ENCODE measurements around the gene SGIP1.
A peak's percentile ranks its signal among the peaks of the same experiment; 100 is the strongest.
"Not testable (repeated sequence)": the region's sequence is repeated elsewhere in the genome, so short reads cannot be mapped to it uniquely, and the experiment has no call there.

The SGIP1 gene

DNA sequence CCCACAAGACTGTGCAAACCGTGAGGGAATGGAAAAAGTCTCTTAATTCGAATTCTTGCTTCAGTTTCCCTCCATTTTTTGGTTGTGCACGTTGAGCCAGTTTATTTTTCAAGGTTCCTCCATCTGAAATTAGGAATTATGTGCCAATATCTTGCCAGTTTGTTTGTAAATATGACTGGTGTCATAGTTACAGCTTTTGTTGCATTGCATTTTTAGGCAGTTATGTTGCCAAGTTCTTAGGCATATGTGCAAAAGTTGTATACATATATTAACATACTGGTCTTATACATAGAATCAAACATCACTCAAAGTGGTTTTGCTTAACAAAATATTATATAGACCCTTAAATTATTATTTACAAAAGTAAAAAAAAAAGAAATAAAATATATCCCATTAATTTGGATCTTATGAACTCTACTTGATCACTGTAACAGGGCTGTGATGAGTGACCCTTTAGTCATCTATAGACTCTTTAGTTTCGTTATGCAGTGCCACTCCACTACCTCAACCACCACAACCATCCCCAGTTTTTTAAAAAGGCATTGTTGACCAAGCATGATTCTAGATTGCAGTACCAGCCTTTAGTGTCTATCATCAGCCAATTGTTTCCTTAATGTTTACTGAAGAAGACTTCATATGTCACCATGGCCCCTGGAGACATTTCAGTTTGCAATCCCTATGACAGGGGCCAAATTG is 197.4 kb downstream of the SGIP1 start:
- no peak for DNase-seq (ENCODE audit: low spot score)

DNA sequence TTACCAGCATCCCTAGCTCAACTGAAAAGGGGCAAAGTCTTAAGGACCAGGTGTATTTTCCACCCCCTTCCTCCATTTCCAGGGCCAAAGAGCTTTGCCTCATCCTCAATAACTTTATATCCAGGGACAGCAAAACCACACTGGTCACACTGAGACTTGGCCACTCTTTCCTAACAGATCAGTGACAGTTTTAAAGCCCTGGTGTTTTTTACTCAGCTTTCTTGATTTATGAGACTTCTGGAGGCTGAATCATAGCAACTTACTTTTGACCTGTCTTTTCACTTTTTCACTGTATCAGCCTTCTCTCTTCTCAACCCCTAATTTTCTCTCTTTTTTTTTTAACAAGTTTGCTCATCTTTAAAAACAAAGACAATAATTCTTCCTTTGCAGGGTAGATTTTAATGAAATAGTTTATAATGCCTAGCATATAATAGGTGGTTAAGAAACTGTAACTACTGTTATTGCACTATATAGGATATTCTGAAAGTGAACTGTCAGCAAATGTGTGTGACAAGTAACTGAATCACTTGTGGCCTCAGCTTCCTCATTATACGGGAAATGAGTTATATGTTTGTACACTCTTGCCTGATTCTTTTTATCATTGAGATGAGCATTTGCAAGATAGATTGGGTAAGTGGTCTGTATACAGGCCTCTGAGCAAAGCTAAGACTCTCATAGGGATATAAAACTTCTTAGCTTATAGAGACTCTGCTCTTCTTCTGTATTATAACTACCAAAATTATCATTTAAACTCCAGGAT is 198.6 kb downstream of the SGIP1 start:
- DNase-seq (ENCODE audit: low spot score) = no peak

DNA sequence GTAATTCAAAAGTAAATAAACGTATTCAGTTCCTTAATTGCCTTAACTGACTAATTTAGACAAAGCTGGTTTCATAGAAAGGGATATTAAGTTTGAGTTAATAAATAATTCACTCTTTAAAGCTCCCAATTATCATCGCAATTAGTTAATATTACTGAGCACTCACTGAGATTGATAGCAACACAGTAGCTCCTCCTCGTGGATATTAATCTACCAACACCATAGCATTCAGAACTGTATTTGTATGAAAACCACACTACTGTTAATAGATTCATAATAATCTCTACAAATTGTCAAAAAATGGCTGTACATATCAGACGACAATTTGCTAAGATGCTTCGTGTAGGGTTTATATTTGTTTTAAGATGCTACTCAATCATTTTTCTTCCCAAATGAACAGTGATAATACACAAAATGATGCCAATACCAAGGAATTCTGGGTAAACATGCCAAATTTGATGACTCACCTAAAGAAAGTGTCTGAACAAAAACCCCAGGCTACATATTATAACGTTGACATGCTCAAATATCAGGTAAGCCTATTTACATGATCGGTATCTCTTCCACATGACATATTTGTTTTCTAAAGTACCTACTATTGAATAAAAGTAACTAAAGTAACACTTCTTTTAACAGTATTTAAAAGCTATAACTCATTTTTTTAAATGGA is 199.5 kb downstream of the SGIP1 start:
- no peak for DNase-seq (ENCODE audit: low spot score)

DNA sequence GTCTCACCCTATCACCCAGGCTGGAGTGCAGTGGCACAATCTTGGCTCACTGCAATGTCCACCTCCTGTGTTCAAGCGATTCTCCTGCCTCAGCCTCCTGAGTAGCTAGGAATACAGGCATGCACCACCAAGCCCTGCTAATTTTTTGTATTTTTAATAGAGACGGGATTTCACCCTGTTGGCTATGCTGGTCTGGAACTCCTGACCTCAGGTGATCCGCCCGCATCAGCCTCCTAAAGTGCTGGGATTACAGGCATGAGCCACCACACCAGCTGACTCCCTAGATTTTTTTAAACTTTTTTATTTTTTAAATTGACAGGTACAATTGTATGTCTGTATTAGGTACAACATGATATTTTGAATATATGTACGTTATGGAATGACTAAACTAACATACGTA is 200.6 kb downstream of the SGIP1 start:
- not testable (repeated sequence) for DNase-seq (ENCODE audit: low spot score)

DNA sequence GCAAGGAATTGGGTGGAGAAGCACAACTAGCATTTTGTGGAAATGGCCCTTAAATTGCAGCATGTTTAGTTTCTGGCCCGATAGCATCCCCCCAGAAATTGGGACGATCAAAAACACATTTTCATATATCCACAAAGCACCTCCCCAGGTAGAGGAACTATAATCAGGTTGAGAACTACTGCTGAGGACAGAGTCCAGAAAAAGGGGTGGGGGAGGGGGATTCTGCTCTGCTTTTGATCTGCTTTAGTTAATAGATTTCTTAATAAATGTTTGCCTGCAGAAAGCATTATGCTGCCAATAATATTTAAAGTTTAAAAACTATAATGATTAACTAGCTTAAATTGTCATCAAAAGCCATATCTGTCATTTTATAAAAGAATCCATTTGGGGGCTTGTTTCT is 203.9 kb downstream of the SGIP1 start:
- DNase-seq (ENCODE audit: low spot score) = no peak

DNA sequence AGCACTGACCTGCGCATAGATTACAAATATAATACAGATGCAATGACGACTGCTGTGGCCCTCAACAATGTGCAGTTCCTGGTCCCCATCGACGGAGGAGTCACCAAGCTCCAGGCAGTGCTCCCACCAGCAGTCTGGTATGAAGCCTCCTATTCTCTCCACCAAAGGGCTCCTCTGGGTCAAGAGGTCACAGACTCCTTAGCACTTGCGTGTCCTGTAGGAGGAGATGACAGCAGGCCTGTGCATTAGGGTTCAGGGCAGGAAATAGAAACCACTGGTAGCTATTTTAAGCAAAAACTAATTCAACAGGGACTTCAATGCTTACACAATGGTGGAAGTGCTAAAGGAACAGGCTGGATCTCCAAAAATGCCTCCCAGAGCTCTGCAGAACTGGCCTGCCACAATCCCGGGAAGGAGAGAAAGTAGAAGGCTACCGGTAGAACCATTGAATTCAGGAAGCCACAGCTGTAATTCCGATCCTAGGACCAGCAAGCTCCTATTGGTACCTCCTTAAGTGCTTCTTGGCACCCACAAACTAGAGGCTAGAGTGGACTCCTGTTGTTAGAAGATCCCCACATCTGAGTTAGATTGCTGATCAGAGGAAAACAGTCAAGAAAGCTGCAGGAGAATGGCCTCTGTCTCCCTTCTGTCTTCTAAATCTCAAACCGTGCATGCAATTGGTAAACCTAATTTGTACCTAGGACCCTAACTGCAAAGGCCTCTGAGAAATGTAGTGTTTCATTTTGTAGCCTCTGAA is 205.6 kb downstream of the SGIP1 start:
- DNase-seq (ENCODE audit: low spot score) = no peak

DNA sequence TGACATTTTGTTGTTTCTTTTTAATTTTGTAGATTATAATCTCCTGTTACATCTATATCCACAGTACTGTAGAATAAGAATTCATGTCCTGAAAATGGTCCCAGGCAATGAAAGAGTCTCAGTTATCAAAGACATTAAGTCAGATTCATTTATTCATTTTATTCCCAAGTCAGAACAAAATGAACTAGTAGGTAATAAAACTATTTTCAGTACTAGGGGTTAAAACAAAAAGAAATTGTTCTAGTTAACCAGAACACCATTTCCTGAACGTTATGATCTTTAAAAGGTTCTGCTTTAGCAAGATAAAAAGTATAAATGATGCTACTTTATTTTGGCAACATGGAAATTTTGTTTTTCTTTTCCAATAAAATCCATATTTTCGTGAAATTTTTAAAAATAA is 211.5 kb downstream of the SGIP1 start:
- no peak for DNase-seq (ENCODE audit: low spot score)

DNA sequence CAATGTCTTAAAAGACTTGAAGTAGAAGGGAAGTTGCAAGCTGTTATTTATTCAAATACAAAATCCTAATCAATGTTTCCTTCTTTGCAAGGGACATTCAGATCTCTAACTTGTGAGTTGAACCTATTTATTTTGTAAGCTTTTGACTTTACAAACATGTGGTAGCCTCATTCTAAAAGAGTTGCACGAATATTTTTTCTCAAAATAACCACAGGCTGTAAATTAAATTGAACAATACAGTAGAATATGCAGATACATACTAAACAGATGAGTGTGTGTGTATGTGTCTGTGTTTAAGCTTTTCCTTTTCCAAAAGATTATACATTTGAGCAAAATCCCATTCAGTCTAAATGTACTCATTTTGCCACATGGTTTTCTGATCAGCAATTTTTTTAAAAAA is 213.5 kb downstream of the SGIP1 start:
- DNase-seq (ENCODE audit: low spot score) = no peak

DNA sequence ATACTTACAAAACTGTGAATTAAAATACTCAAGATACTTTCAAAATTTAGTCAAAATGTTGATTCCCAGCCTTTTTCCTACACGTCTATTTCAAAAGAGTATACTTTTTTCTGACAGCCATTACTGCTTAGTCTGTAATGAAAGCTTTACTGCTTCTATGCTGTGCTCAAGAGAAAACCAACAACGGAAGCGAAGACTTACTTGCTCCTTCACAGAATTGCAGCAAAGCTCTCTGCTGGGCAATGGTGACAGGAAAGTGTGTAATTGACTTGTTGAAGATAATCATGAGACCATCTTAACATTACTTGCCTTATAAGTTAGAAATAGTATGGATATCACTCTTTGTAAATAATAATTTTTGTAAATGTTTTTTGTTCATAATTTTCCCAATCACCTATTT is 216.6 kb downstream of the SGIP1 start:
- no peak for DNase-seq (ENCODE audit: low spot score)

DNA sequence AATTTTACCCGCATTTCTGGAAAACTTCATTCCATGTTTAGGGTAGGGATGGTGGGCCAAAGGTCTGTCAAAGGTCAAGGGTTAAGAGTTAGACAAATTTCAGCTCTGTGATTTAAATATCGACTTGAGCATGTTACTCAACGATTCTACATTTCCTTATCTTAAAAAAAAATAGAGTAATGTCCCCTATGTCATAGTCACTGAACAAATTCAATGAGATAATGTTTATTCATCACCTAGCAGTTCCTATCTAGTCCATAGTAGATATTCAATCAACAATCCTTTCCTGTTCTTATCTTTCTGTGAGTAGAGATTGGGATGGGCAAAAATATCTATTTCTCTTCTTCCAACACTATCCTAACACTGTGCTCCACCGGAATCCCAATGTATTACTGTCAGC is 217.2 kb downstream of the SGIP1 start:
- DNase-seq (ENCODE audit: low spot score) = no peak

DNA sequence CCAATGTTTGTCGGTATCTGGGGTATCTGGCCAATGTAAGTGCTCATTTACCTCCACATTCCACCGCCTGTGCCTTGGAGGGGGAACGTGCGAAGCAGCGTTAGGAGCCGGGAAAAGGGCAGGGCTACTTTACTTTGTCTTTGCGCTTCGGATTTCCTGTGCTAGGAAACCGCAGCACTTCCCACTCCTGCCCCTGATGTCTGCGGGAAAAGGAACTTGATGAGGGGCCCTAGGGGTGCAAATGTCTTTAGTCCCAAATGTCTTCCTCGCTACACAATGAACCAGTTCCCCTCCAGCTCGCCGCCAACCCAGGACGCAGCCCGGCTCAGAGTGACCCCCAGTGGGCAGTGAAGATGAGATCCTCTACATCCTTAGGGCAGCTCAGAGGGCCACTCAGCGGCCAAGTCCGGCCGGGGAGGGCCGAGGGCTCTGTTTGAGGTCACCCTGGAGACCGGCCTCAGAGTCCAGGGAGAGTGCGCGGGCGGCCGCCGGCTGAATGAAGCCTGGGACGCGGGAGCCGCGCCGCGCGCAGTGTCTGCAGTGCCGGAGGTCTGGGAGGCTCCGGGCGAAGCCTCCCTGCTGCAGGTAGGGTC is 218.1 kb downstream of the SGIP1 start, which contains the start of gene DYNLT5:
Gene DYNLT5 (plus strand): TSS at position 460 of the 593 bp plus-strand sequence. CDS start 2,200 bp downstream, outside the sequence.
- peak; percentile 41 for DNase-seq (ENCODE audit: low spot score)

DNA sequence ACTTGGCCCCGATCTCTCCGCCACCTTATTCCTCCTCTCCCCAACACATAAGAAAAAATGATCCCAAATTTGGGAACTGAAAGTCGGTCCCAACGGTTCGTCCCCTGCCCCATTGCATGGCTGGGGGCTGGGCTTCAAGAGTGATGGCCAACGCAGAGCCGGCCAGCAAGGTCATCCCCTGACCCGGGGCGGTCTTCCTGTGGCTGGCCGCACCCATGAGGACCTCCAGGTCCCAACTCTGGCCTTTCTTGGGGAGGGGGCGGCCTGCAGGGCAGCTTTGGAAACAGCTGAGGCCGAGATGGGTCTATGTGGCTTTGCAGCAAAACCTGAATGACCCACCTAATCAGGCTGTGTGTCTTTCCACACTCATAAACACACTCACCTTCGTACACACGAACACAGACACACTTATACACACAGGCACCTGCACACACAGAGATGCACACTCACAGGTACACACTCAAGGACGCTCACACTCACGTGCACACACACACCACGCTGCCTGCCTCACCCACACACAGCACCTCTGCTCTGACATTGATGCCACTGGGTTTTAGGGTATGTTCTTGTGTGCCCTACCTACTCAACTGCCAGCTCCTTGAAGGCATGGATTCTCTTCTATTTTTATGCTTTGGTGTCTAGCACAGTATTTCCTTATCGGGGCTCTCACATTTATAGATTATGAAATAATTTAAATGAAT is 218.9 kb downstream of the SGIP1 start:
- no peak for DNase-seq (ENCODE audit: low spot score)

DNA sequence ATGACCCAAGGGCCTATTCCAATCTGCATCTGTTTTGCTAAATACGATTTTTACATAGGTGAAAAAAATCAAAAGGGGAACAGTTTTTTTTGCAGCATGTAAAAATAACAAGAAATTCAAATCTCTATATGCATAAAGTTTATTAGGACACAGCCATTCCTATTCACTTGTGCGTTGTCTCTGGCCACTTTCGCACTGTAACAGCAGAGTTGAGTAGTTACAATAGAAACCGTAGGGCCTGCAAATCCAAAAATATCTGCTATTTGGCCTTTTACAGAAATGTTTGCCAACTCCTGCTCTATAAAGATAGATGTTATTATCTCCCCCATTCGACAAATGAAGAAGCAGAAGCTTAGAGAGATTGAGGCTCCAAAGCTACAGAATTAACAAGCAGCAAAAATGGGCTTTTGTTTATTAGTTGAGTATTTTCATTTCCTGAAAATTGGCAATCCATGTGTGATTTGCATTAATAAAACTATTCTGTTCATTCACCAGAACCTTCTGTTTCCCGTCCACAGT is 223.8 kb downstream of the SGIP1 start:
- no peak for DNase-seq (ENCODE audit: low spot score)

DNA sequence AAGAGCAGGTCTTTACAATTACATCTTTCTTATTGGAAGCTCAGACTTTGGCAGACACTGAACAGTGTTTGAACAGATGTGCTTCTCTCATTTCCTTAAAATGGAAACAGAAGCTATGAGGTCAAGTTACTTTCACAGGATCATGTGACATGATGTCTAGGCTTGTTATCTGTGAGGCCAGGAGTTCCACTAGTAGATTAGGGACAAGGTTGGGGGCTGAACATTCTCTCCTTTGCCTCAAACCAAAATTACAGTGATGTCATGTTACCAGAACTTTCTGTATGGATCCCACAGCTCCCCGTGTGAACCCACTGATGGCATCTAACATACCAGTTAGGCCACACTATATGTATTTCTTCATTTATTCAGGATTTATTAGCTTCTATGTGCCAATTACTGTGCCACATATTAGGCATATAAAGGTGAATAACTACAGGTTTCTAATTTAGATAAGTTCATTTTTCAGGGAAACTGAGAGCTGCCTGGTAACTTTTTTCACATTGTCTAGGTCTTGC is 224.3 kb downstream of the SGIP1 start:
- DNase-seq (ENCODE audit: low spot score) = peak; percentile 63

DNA sequence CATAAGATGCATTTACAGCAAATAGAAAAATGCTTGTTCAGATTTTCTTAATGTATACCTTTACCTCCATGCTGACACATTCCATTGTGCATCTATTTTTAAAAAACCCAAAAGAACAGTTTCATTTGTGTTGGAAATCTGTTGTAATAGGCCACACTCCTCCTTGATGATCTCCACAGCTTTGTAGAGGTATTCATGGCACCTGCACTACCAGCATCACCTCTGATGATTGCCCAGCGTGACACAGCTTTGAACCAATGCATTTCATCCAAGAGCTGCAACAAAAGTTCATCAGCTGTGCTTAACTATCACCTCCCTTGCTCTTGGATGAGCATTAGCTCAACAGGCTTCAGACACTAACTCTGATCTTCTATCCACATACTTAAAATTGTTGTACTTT is 226.6 kb downstream of the SGIP1 start:
- no peak for DNase-seq (ENCODE audit: low spot score)

DNA sequence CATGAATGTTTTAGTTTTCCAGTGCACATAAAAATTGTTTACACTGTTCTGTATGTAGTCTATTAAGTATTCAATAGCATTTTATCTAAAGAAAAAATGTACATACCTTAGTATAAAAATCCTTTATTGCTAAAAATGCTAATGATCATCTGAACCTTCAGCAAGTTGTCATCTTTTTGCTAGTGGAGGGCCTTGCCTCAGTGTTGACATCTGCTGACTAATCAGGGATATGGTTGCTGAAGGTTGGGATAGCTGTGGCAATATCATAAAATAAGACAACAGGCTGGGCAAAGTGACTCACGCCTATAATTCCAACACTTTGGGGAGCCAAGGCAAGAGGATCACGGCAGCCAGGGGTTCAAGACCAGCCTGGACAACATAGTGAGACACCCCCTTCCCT is 227.3 kb downstream of the SGIP1 start:
- no peak for DNase-seq (ENCODE audit: low spot score)

DNA sequence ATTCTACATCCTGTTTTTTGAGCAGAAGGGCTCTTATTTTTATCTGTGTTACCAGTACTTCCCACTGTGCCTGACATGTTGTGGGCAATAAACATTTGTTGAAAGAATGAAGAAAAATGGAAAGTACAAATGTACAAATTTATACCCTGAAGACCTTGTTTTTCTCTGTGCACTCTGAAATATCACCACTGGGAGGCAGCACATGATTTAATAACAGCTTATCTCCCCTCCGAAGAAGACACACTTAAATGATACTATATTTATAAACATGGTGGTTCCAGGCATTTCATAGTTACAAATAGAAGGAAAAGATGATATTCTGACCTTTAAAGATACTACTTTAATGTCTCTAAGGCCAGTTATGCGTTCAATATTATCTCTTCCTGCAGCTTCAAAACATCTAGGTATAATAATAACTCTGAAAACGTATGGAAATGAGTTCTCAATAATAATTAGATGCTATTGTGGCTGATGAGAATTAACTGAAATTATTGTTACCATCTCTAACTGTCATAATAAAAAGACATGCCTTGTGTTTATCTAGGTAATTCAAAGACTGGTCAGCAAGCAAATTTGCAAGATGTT is 231.1 kb downstream of the SGIP1 start:
- DNase-seq (ENCODE audit: low spot score) = peak; percentile 73

DNA sequence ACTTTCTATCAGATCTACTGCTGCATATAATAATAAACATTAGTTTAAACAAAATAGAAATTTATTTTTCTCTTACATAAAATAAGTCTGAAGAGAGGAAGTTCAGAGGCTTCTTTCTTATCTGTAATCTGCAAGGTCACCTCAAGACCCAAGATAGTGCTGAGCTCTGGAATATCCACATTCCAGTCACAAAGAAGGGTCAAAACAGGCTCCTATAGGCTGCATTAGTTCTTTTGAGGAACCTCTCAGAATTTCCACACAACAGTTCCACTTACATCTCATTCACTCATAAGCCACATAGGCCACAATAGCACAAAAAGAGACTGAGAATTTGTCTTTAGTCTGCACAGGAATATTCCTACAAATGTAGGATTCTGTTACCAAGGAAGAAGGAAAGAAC is 233.7 kb downstream of the SGIP1 start:
- DNase-seq (ENCODE audit: low spot score) = no peak

DNA sequence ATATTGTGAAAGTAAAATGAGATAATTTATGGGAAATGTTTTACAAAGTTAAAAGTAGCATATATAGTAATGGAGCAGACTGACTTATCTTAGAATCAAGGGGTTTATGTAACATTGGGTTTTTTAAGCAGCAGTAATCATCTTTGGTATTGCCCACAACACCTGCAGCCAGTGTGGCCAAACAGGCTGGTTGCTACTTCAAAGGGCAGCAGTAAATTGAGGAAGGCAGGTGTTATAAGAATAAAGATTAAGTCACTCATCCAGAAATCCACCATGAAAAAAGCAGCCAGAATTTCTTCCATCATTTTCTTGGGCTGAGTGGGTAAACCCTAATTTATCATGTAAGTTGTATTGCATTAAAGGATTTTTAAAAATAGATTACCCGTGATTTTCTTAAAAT is 235.0 kb downstream of the SGIP1 start:
- no peak for DNase-seq (ENCODE audit: low spot score)

DNA sequence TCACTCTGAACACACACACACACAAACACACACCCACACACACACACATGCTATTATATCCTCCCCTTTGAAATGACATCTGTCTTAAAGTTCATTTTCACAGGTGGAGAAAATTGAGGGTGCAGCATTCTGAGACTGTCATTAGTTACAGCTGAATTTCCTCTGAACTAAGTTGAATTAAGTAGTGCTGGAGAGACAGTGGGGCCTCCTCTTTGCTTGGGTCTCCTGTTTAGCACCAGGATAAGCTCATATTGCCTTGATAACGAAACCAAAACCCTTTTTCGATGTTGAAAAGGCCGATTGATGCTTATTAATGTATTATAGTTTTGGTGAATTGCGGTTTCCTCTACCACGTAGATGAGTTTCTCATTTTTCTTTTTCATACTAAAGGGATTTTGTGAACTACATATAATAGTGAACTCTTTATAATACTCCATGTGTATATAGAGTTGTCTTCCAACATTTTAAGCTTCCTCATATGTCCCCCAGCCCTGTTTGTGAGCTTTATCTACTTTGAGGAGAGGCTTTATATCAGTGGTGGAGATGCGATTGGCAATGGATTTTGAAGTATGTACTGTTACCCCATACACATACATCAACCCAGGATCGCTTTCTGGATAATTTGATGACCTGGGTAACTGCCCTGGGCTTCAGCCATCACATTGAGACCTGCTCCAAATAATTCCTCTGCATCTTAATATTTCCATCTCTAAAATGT is 235.7 kb downstream of the SGIP1 start:
- DNase-seq (ENCODE audit: low spot score) = no peak

Measured in pons (tissue), 1 donor.